Measurements from ENCODE around the gene FCRL6. TPM values are rescaled to one million over a fixed set of nuclear protein-coding genes. Genes with fewer than 3 reads are reported as not detected.

FCRL6 gene
- total RNA-seq: not detected

DNA sequence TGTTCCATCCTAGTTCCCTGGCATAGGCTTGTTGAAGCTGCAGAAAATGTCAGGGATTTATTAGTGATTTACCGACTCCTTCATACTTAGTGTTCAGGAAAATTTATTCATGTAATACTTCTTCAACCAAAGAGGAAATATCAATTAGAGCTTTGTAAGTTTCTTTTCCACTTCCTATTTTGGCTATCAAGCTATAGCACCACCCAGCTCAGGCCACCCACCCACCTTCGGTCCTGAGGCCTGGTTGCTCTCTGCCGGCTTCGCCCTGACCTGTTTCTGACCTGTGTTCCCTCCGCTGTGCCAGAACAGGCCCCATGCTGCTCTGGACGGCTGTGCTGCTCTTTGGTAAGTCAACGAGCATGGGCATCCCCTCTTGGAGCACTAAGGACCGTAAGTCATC, at the start of gene FCRL6:
TSS of gene FCRL6 (plus strand) at position 250 of the 400 bp plus-strand sequence. CDS start at position 315, 65 bp downstream.
- Histone ChIP-seq H3K36me3 (no peaks in the 10 kb centered on the region), H3K4me1 (no peaks in the 10 kb centered on the region), H3K4me3 (no peak within 1 kb of the TSS), H3K27me3 (no peaks in the 10 kb centered on the region), H3K27ac (no peak within 1 kb of the TSS), H3K9me3 (no peaks in the 10 kb centered on the region)
- intact Hi-C loops (cut with DNase I; ENCODE audit: low total_unique reads): no loop called here
- in situ Hi-C loops (cut with MboI; ENCODE audit: low sequenced_read_pairs in 4 of 4): loop anchor here in 1 of 4 donors (5.0 to 10.0 kb wide), 2 partner anchors 53 to 90 kb away; no protein-coding TSS in a partner anchor
- TF ChIP-seq POLR2A (IDR thresholded peaks at IDR 0.05): no peak
- TF ChIP-seq, protein P1, sequence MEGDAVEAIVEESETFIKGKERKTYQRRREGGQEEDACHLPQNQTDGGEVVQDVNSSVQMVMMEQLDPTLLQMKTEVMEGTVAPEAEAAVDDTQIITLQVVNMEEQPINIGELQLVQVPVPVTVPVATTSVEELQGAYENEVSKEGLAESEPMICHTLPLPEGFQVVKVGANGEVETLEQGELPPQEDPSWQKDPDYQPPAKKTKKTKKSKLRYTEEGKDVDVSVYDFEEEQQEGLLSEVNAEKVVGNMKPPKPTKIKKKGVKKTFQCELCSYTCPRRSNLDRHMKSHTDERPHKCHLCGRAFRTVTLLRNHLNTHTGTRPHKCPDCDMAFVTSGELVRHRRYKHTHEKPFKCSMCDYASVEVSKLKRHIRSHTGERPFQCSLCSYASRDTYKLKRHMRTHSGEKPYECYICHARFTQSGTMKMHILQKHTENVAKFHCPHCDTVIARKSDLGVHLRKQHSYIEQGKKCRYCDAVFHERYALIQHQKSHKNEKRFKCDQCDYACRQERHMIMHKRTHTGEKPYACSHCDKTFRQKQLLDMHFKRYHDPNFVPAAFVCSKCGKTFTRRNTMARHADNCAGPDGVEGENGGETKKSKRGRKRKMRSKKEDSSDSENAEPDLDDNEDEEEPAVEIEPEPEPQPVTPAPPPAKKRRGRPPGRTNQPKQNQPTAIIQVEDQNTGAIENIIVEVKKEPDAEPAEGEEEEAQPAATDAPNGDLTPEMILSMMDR (IDR thresholded peaks at IDR 0.05 in 4 of 5, conservative IDR thresholded peaks at IDR 0.05 in 1 of 5): no peak
- ATAC-seq: no peak
- DNase-seq: no peak

DNA sequence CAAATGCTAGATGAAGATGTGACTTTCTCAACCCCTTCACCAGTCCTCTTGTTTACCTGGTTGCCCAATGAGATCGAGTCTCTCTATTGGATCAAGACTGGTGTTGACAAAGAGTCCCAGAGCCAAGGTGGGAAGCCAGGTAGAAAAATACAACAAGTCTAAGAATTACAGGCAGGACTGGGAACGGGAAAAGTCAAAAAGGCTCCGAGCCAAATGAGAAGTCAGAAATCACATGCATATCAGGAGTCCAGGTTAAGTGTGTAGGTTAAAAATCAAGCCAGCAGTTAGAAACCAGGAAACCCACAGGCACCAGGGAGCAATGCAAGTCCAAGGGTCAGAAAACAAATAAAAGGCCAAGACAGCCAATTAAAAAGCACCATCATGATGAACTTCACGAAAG, 48.8 kb upstream of the FCRL6 start:
- in situ Hi-C loops (cut with MboI; ENCODE audit: low sequenced_read_pairs in 4 of 4) (no loop called here), intact Hi-C loops (cut with DNase I; ENCODE audit: low total_unique reads) (no loop called here)
- TF ChIP-seq, protein P1 (IDR thresholded peaks at IDR 0.05 in 4 of 5, conservative IDR thresholded peaks at IDR 0.05 in 1 of 5): no peak
- no peak for TF ChIP-seq POLR2A (IDR thresholded peaks at IDR 0.05)
- Histone ChIP-seq H3K4me3 (no peak overlapping the region), H3K36me3 (no peaks in the 10 kb centered on the region), H3K4me1 (no peaks in the 10 kb centered on the region), H3K27ac (peak overlapping the region; percentile 4 to 56 (median 39)), H3K9me3 (no peaks in the 10 kb centered on the region), H3K27me3 (no peaks in the 10 kb centered on the region)
- ATAC-seq (no peak), DNase-seq (no peak)

DNA sequence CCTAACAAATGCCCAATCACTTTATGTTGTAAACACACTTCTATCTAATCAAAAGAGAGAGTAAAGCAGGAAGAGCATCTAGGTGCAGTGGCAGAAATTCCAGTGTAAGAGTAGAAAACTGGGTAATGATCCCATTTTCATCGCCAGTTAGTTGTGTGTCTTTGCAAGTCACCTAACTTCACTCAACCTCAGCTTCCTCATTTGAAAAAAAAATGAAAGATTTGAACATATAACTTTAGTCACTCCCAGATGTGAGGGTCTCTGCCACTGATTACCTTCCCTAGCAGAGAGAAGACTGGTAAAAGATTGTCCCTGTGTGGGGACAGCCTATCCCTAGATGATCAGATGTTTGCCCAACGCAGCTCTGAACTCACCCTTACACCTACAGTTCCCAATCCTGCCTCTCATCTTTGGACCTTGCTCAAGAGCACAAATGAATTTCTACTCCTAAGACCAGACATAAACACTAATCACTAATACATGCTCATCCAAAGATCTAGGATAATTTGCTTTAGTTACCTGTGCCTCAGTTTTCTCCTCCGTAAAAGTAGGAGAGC, 46.6 kb upstream of the FCRL6 start:
- in situ Hi-C loops (cut with MboI; ENCODE audit: low sequenced_read_pairs in 4 of 4) (no loop called here), intact Hi-C loops (cut with DNase I; ENCODE audit: low total_unique reads) (no loop called here)
- Histone ChIP-seq H3K27me3 (no peaks in the 10 kb centered on the region), H3K9me3 (no peaks in the 10 kb centered on the region), H3K4me1 (no peaks in the 10 kb centered on the region), H3K4me3 (no peak overlapping the region), H3K27ac (no peak overlapping the region), H3K36me3 (no peaks in the 10 kb centered on the region)
- ATAC-seq (no peak), DNase-seq (no peak)
- TF ChIP-seq, protein P1 (IDR thresholded peaks at IDR 0.05 in 4 of 5, conservative IDR thresholded peaks at IDR 0.05 in 1 of 5): no peak
- TF ChIP-seq POLR2A (IDR thresholded peaks at IDR 0.05): no peak

DNA sequence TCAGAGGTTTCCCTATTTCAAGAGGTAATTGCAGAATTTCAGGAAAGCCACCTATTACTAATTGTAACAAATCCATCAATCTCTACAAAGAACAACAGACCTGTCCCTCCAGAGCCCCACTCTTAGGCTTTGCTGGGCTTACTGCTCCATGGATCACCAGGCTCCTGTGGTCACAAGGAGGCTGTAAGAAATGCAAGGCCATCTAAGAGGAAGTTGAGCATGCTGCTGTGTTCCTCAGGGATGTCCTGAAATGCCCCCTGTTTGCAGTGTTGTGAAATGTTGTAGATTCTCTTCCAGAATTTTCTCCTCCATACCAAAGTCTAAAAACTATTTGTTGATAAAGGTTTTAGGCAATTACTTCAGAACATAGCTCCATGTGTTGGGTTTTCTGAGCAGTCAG, 45.8 kb upstream of the FCRL6 start:
- no peaks in the 10 kb centered on the region for H3K9me3 ChIP-seq
- in situ Hi-C loops (cut with MboI; ENCODE audit: low sequenced_read_pairs in 4 of 4): no loop called here
- peak; percentile 8 to 18 for DNase-seq

More for the DNA sequence above, 45.8 kb upstream of the FCRL6 start:
- Histone ChIP-seq H3K27me3 (no peaks in the 10 kb centered on the region), H3K4me3 (no peak overlapping the region), H3K4me1 (no peaks in the 10 kb centered on the region), H3K27ac (no peak overlapping the region), H3K36me3 (no peaks in the 10 kb centered on the region)
- TF ChIP-seq, protein P1 (IDR thresholded peaks at IDR 0.05 in 4 of 5, conservative IDR thresholded peaks at IDR 0.05 in 1 of 5): no peak
- ATAC-seq: peak in 1 of 2 donors; percentile 42
- intact Hi-C loops (cut with DNase I; ENCODE audit: low total_unique reads): no loop called here
